Ascending aorta (tissue), 2 donors: ENCODE results near the gene TMEM250. TPM values are rescaled to one million over a fixed set of nuclear protein-coding genes. Genes with fewer than 3 reads are reported as not detected.
"Not testable (repeated sequence)": the region's sequence is repeated elsewhere in the genome, so short reads cannot be mapped to it uniquely, and the experiment has no call there.

Experiments used
- DNase-seq, 2 donors: peaks; one replicate each; pipeline ENCODE4 v3.0.0-alpha.2; 2019; ENCODE audit warnings: low spot score in 2 of 2
- H3K27ac ChIP-seq, 2 donors: fragments of 200-600 bp; sonication (generic); one replicate each; pipeline ENCODE4 v1.5.1; 2016 to 2017; ENCODE audit warnings: mild to moderate bottlenecking in 1 of 2
- H3K27me3 ChIP-seq: fragments of 200-600 bp; sonication (generic); one replicate; pipeline ENCODE4 v1.5.1; 2017
- H3K36me3 ChIP-seq, 2 donors: fragments of 200-600 bp; sonication (generic); one replicate each; pipeline ENCODE4 v1.5.1; 2016
- H3K4me1 ChIP-seq, 2 donors: fragments of 200-600 bp; sonication (generic); one replicate each; pipeline ENCODE4 v1.5.1; 2016 to 2017; ENCODE audit warnings: mild to moderate bottlenecking in 1 of 2
- H3K4me3 ChIP-seq, 2 donors: fragments of 200-600 bp; sonication (generic); one replicate each; pipeline ENCODE4 v1.5.1; 2016 to 2017; ENCODE audit warnings: mild to moderate bottlenecking in 1 of 2
- H3K9me3 ChIP-seq, 2 donors: fragments of 200-600 bp; sonication (generic); one replicate each; pipeline ENCODE4 v1.5.1; 2016
- intact Hi-C: fragments of 100-400 bp; cut with DNase I; formaldehyde crosslinking; loops from one replicate; pipeline ENCODE4 v1.15.1; 2023
- total RNA-seq: library from RNA; depleted of rRNA; stranded (reverse); fragments of >200 nt; gene quantifications from one replicate; pipeline ENCODE4 v1.1.0, GENCODE V29; 2016
- TF ChIP-seq, protein P1 (sequence below), 3 experiments: fragments of 200-600 bp in 2 of 3; fragments of 450-650 bp in 1 of 3; sonication (generic) in 2 of 3; IDR thresholded peaks; one replicate each; pipeline ENCODE4 v1.5.1; 2016 to 2019; ENCODE audit warnings: antibody characterized with exemption in 3 of 3, mild to moderate bottlenecking in 1 of 3, moderate library complexity in 1 of 3

Gene TMEM250
- total RNA-seq, 1 donor from 2014 or later = 80.3 TPM

DNA sequence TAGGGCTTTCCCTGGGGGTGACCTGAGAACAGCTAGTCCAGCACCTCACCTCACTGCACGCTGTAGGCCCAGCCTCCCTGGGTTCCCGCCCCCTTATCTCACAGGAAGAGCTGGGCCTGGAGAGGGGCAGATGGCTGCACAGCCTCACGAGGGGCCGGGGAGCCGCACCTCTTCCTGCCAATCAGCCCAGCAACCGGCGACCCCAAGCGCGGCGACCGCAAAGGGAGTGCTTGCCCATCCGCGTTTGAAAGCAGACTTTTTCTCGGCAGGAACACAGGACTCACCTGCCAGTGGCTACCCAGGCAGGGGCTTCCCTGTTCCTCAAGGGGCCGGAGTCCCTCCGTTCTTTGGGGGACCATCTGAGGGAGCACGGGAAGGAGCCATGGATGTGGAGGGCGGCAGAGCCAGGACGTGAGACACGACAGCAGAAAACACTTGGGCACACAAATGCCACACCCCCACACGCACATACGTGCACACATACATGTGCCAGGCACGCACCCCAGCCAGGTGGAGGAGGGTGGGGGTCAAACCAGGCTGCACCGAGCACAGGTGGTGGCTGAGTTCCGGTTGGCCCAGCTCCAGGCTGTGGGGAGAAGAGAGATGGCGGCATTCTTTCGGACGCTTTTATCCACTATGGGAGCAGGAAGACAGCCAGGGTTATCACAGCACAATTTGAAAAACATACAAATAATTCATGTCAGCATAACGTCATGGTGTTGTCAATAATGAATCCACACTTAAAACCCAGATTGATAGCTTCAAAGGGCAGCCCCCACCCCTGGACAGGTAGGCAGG lies 11.3 kb downstream of the TMEM250 start:
- Histone ChIP-seq H3K27ac (no peak overlapping the region), H3K9me3 (no peaks in the 10 kb centered on the region), H3K4me1 (peaks cover 21 to 30% of the 10 kb centered on the region in 2 donors), H3K36me3 (no peaks in the 10 kb centered on the region), H3K27me3 (no peaks in the 10 kb centered on the region), H3K4me3 (no peak overlapping the region)
- TF ChIP-seq, protein P1, sequence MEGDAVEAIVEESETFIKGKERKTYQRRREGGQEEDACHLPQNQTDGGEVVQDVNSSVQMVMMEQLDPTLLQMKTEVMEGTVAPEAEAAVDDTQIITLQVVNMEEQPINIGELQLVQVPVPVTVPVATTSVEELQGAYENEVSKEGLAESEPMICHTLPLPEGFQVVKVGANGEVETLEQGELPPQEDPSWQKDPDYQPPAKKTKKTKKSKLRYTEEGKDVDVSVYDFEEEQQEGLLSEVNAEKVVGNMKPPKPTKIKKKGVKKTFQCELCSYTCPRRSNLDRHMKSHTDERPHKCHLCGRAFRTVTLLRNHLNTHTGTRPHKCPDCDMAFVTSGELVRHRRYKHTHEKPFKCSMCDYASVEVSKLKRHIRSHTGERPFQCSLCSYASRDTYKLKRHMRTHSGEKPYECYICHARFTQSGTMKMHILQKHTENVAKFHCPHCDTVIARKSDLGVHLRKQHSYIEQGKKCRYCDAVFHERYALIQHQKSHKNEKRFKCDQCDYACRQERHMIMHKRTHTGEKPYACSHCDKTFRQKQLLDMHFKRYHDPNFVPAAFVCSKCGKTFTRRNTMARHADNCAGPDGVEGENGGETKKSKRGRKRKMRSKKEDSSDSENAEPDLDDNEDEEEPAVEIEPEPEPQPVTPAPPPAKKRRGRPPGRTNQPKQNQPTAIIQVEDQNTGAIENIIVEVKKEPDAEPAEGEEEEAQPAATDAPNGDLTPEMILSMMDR (IDR thresholded peaks at IDR 0.05) = no peak
- intact Hi-C loops = no loop called here
- DNase-seq = no peak

DNA sequence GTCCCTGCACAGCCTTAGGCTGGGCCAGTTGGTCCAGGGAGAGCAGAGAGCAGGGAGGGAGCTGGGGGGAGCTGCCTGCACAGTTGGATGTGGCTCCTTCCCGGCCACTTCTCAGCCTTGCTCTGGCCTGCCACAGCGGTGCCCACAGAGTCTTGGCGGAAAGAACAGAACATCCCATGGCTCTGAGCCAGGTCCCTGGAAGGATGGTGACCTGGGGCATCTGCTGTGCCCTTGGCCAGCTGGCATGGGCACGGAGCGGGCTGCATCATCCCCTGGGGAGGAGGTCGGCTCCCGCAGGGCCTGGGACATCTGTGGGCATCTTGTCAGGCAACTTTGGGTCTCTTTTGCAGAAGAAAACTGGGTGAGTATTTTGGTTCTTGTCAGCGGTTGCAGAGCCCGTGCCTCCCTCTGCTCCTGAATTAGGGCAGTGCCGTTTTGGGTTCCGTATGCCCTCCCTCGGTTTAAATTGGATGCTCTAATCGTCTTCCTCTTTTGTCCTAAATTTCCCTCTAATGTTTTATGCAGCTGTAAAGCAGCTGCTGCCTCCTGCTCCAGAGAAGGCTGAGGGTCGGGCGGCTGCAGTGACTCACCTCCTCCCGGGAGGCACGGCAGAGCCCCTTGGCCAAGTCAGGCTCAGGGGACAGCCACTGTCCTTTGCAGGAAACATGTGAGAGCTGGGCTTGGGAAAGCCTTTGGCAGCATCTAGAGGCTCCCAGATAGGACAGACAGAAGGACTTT lies 13.1 kb downstream of the TMEM250 start:
- peaks cover 21 to 28% of the 10 kb centered on the region in 2 donors for H3K4me1 ChIP-seq
- intact Hi-C loops = no loop called here
- no peaks in the 10 kb centered on the region for H3K27me3 ChIP-seq
- H3K36me3 ChIP-seq = no peaks in the 10 kb centered on the region
- DNase-seq = no peak
- H3K4me3 ChIP-seq = no peak overlapping the region
- H3K27ac ChIP-seq = peak overlapping the region in 1 of 2 donors; percentile 1
- no peaks in the 10 kb centered on the region for H3K9me3 ChIP-seq
- TF ChIP-seq, protein P1 (IDR thresholded peaks at IDR 0.05) = no peak

DNA sequence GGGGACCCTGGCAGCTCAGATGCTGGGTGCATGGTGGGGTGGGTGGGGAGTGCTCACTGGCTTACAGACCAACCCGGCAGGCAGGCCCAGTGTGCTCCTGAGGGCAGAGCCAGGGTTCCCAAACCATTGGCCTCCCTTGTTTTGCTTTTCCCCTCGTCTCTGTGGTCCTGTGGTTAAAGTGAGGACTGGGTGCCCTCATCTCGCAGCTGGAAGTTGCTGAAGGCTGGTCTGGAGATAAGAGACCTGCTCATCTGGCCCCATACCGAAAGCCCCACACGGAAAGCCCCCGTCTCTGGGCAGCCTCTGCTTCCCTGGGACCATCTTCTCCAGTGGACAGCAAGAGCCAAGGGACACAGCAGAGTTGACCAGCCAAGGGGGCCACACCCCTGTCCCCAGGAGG lies 13.8 kb downstream of the TMEM250 start:
- intact Hi-C loops = no loop called here
- Histone ChIP-seq H3K9me3 (no peaks in the 10 kb centered on the region), H3K27ac (no peak overlapping the region), H3K4me1 (peaks cover 14 to 21% of the 10 kb centered on the region in 2 donors), H3K36me3 (no peaks in the 10 kb centered on the region), H3K4me3 (no peak overlapping the region), H3K27me3 (no peaks in the 10 kb centered on the region)
- no peak for DNase-seq
- TF ChIP-seq, protein P1 (IDR thresholded peaks at IDR 0.05) = no peak

DNA sequence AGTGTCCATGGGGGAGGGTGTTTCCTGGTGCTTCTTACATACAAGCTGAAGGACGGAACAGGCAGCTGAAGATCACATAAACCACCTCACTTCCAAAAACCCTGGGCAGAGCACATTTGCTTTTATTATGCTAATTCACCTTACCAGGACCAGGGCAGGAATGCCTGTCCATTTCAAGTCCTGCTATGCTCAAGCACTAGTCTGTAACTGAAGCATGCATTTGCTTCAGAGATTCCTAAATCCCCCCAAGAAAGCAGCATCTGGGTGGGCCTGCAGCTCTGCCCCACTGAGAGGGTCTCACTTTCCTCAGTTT lies 14.2 kb downstream of the TMEM250 start:
- Histone ChIP-seq H3K9me3 (no peaks in the 10 kb centered on the region), H3K27me3 (no peaks in the 10 kb centered on the region), H3K27ac (no peak overlapping the region), H3K4me1 (peaks cover 14 to 19% of the 10 kb centered on the region in 2 donors), H3K36me3 (no peaks in the 10 kb centered on the region), H3K4me3 (no peak overlapping the region)
- no peak for DNase-seq
- intact Hi-C loops = no loop called here
- TF ChIP-seq, protein P1 (IDR thresholded peaks at IDR 0.05) = no peak

DNA sequence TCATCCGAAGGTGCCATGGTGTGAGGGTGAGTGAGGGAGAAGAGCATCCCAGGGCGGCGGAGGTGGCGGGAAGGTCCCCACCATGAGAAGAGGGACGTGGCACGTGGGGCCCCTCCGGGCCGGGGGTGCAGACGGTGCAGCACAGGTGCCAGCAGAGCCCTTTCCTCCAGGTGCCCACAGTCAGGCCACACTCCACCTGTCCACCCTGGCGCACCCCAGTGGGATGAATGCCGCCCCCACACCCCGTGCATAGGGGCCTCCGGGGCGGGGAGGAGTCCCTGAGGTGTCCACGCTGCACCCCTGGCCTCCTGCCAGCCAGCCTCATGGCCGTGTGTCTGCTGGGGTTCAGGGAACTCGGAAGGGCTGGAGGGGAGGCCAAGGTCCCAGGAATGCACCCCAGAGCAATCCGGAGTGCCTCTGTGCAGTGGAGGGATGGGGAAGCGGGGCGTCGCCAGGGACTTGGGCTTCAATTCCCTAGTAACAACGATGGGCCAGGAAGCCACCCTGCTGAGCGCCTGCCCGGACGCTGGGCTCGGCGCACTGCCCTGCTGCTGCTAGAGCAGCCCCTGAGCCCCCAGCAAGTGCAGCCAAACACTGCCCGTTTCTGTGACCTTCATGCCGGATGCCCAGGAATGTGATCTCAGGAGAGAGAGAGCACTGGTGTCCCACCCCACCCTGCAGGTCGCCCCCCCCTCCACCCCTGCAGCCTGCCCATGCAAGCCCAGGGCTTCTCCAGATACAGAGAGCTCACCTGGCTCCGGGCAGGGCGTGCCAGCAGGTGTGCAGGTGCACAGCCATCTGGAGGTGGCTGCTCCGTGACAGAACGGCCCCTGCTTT lies 14.8 kb downstream of the TMEM250 start:
- Histone ChIP-seq H3K36me3 (no peaks in the 10 kb centered on the region), H3K4me3 (no peak overlapping the region), H3K9me3 (no peaks in the 10 kb centered on the region), H3K27ac (no peak overlapping the region), H3K4me1 (peaks cover 10 to 13% of the 10 kb centered on the region in 2 donors), H3K27me3 (no peaks in the 10 kb centered on the region)
- intact Hi-C loops = no loop called here
- TF ChIP-seq, protein P1 (IDR thresholded peaks at IDR 0.05) = no peak
- no peak for DNase-seq

DNA sequence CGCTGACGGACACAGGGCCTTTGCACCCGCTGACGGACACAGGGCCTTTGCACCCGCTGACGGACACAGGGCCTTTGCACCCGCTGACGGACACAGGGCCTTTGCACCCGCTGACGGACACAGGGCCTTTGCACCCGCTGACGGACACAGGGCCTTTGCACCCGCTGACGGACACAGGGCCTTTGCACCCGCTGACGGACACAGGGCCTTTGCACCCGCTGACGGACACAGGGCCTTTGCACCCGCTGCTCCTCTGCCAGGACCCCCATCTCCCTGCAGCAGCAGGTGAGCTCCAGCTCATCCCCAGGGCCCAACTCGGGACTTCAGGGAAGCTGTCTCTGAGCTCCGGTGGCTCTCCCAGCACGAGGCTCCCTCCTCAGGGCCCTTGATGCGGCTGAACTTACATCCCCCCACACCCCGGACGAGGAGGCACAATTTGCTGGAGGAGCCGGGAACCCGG lies 17.0 kb downstream of the TMEM250 start:
- H3K36me3 ChIP-seq, H3K27me3 ChIP-seq, intact Hi-C loops, DNase-seq, H3K4me3 ChIP-seq, H3K27ac ChIP-seq, H3K9me3 ChIP-seq: not testable (repeated sequence)
- H3K4me1 ChIP-seq = peaks cover 10 to 13% of the 10 kb centered on the region in 2 donors
